Peyer's patch (tissue), 4 donors: ENCODE measurements around the gene TWF1. TPM values are rescaled to one million over a fixed set of nuclear protein-coding genes. Genes with fewer than 3 reads are reported as not detected.

Experiments
- DNase-seq, 3 donors: peaks; one replicate each; pipeline ENCODE4 v3.0.0-alpha.2; 2017 to 2019
- H3K27ac ChIP-seq, 4 donors: fragments of 200-600 bp; sonication (generic); one replicate each; pipeline ENCODE4 v1.5.1; 2016 to 2019
- H3K27me3 ChIP-seq, 2 donors: fragments of 200-600 bp; sonication (generic); one replicate each; pipeline ENCODE4 v1.5.1; 2019
- H3K36me3 ChIP-seq, 3 donors: fragments of 200-600 bp; sonication (generic); one replicate each; pipeline ENCODE4 v1.5.1; 2016 to 2019
- H3K4me1 ChIP-seq, 4 donors: fragments of 200-600 bp; sonication (generic); one replicate each; pipeline ENCODE4 v1.5.1; 2016 to 2019
- H3K4me3 ChIP-seq, 4 donors: fragments of 200-600 bp; sonication (generic); 1 replicate in 3 of 4; 2 replicates in 1 of 4; pipeline ENCODE4 v1.5.1; 2016 to 2019; ENCODE audit warnings: mild to moderate bottlenecking in 1 of 4
- H3K9me3 ChIP-seq, 4 donors: fragments of 200-600 bp; sonication (generic); one replicate each; pipeline ENCODE4 v1.5.1; 2016 to 2019; ENCODE audit warnings: mild to moderate bottlenecking in 1 of 4
- CTCF ChIP-seq, 6 experiments: fragments of 450-650 bp in 4 of 6; fragments of 200-600 bp in 2 of 6; sonication (generic) in 1 of 6; IDR thresholded peaks; one replicate each; pipeline ENCODE4 v1.5.1; 2017 to 2019; ENCODE audit warnings: antibody characterized with exemption in 6 of 6, mild to moderate bottlenecking in 3 of 6, moderate library complexity in 1 of 6
- POLR2A ChIP-seq, 2 donors: fragments of 450-650 bp; IDR thresholded peaks; one replicate each; pipeline ENCODE4 v1.5.1; 2017; ENCODE audit warnings: antibody characterized with exemption in 2 of 2, mild to moderate bottlenecking in 2 of 2, moderate library complexity in 2 of 2
- total RNA-seq, 4 donors: library from RNA; depleted of rRNA; stranded (reverse); fragments of >200 nt; gene quantifications; one replicate each; pipeline ENCODE4 v1.1.0, GENCODE V29; 2016

The TWF1 gene
- total RNA-seq, 4 donors from 2014 or later, result 40.9 to 126 (median 64.0) TPM

DNA sequence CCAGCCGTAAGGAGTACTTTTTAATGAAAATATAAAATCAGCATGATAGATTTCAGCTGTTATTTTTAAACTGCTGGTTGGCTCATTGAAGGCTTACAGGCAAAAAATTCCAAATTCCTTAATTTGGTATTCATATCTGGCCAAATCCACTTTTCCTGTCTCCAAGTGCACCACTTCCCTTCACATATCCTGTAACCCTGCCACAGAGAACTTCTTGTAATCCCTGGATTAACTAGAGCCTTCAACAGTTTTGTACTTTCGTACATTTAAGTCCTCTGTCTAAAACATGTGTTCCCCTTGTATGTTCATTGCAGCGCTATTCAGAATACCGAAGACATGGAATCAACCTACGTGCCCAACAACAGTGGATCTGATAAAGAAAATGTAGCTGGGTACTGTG is 57.1 kb downstream of the TWF1 start:
- Histone ChIP-seq H3K36me3 (peaks cover 0 to 19% (median 0%) of the 10 kb centered on the region in 3 donors), H3K27me3 (no peaks in the 10 kb centered on the region), H3K27ac (no peak overlapping the region), H3K4me3 (no peak overlapping the region), H3K4me1 (no peaks in the 10 kb centered on the region), H3K9me3 (no peaks in the 10 kb centered on the region)
- no peak for DNase-seq
- TF ChIP-seq CTCF (IDR thresholded peaks at IDR 0.05) (no peak), POLR2A (IDR thresholded peaks at IDR 0.05) (no peak)

DNA sequence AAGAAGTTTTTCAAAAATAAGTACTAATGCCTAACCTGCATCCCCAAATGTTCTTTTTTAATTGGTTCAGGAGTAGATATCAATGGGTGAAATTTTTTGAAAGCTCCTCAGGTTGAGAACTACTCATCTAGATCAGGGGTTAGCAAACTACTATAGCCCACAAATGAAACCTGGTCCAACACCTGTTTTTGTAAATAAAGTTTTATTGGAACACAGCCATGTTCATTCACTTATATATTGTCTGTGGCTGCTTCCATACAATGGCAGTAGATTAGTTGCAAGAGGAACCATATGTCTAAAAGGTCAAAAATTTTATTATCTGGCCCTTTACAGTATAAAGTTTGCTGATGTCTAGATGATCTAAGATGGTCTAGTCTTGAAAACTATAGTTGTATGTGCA is 61.3 kb downstream of the TWF1 start:
- Histone ChIP-seq H3K36me3 (peaks cover 0 to 29% (median 0%) of the 10 kb centered on the region in 3 donors), H3K9me3 (no peaks in the 10 kb centered on the region), H3K27ac (no peak overlapping the region), H3K4me3 (no peak overlapping the region), H3K4me1 (no peaks in the 10 kb centered on the region), H3K27me3 (no peaks in the 10 kb centered on the region)
- no peak for DNase-seq
- TF ChIP-seq POLR2A (IDR thresholded peaks at IDR 0.05) (no peak), CTCF (IDR thresholded peaks at IDR 0.05) (no peak)

Other genes starting within 250 kb of the TWF1 start
- 10 to 100 TPM in 2 of 4 donors, 1 to 10 TPM in 2; 5.4 to 22.3 (median 9.9) TPM for gene PUS7L, start 47.5 kb downstream of the TWF1 start, total RNA-seq
- 10 to 100 TPM; 28.9 to 49.5 (median 41.3) TPM for gene IRAK4, start 47.4 kb downstream of the TWF1 start, total RNA-seq
- 10 to 100 TPM; 10.7 to 60.1 (median 51.9) TPM for gene TMEM117, start 29.8 kb upstream of the TWF1 start, total RNA-seq